ENCODE results near the gene WFIKKN2. TPM values are rescaled to one million over a fixed set of nuclear protein-coding genes. Genes with fewer than 3 reads are reported as not detected.

WFIKKN2 gene
- total and polyA plus RNA-seq, 2 of the 13 experiments (the other 11 are each of a cell fraction or from before 2014, with no cell fraction given), result not detected

GRCh38 chr17:50867363-50868139, 32.2 kb downstream of the WFIKKN2 start (continued):
- TF ChIP-seq PHF21A (CRISPR knock-in tag; IDR thresholded peaks at IDR 0.05) (peak; percentile 91), ELF1 (CRISPR knock-in tag; IDR thresholded peaks at IDR 0.05) (peak; percentile 89), SIX4 (CRISPR knock-in tag; IDR thresholded peaks at IDR 0.05) (0 out of 2 replicates have a peak, but pooled peaks have one; percentile 48), SRSF4 (IDR thresholded peaks at IDR 0.05; ENCODE audit: low read depth, low read length, poor library complexity, severe bottlenecking) (no peak), ZNF597 (CRISPR knock-in tag; IDR thresholded peaks at IDR 0.05) (no peak), TIGD3 (CRISPR knock-in tag; IDR thresholded peaks at IDR 0.05; ENCODE audit: borderline replicate concordance) (peak; percentile 75; the same call in 1 of the 2 replicates), DNMT1 (CRISPR knock-in tag; IDR thresholded peaks at IDR 0.05) (peak; percentile 67; the same call in 1 of the 2 replicates), GABPA (IDR thresholded peaks at IDR 0.05; ENCODE audit: low read depth, low read length) (no peak), GABPA (CRISPR knock-in tag; IDR thresholded peaks at IDR 0.05; ENCODE audit: low read depth) (peak; percentile 64), RFX3 (CRISPR knock-in tag; IDR thresholded peaks at IDR 0.05) (peak; percentile 75), KLF6 (CRISPR knock-in tag; IDR thresholded peaks at IDR 0.05) (peak; percentile 79), ZBTB38 (CRISPR knock-in tag; IDR thresholded peaks at IDR 0.05) (peak; percentile 83), RFXANK (CRISPR knock-in tag; IDR thresholded peaks at IDR 0.05) (peak; percentile 97), ZNF350 (CRISPR knock-in tag; IDR thresholded peaks at IDR 0.05; ENCODE audit: borderline replicate concordance, low read depth) (peak; percentile 51; the same call in 1 of the 2 replicates), ZNF768 (CRISPR knock-in tag; IDR thresholded peaks at IDR 0.05) (peak; percentile 64; the same call in 1 of the 2 replicates), RAD51 (IDR thresholded peaks at IDR 0.05; ENCODE audit: borderline replicate concordance) (no peak), ZMYM3 (CRISPR knock-in tag; IDR thresholded peaks at IDR 0.05) (peak; percentile 53; the same call in 1 of the 2 replicates), ZNF652 (CRISPR knock-in tag; IDR thresholded peaks at IDR 0.05; ENCODE audit: borderline replicate concordance, low read depth) (no peak; the same call in none of the 2 replicates), GMEB1 (CRISPR knock-in tag; IDR thresholded peaks at IDR 0.05; ENCODE audit: borderline replicate concordance) (peak; percentile 51; the same call in 1 of the 2 replicates)
